HG03432 (cell line): ENCODE data around the gene LRRC27.
A peak's percentile ranks its signal among the peaks of the same experiment; 100 is the strongest.

Experiments used
- ATAC-seq: cut with Tn5 transposase; IDR thresholded peaks from one replicate; pipeline ENCODE4 v1.9.1; 2021; ENCODE audit warnings: mild to moderate bottlenecking, moderate library complexity; ENCODE audit not compliant: unreplicated experiment

The LRRC27 gene

GRCh38 chr10:132410779-132411532, 79.0 kb downstream of the LRRC27 start:
- ATAC-seq = no peak

GRCh38 chr10:132411561-132412253, 79.7 kb downstream of the LRRC27 start:
- ATAC-seq = no peak

- no peak for ATAC-seq
Observed at GRCh38 chr10:132412316-132413192, 80.6 kb downstream of the LRRC27 start.

GRCh38 chr10:132413226-132414205, 81.5 kb downstream of the LRRC27 start:
- ATAC-seq = no peak

GRCh38 chr10:132414402-132415016, 82.5 kb downstream of the LRRC27 start:
- no peak for ATAC-seq

- ATAC-seq = no peak
Observed at GRCh38 chr10:132415255-132415654, 83.3 kb downstream of the LRRC27 start.

GRCh38 chr10:132415956-132416355, 84.0 kb downstream of the LRRC27 start:
- ATAC-seq = no peak

- ATAC-seq = no peak
Observed at GRCh38 chr10:132416566-132417256, 84.7 kb downstream of the LRRC27 start.

- no peak for ATAC-seq
Observed at GRCh38 chr10:132417257-132417910, 85.4 kb downstream of the LRRC27 start.

- ATAC-seq = no peak
Observed at GRCh38 chr10:132417957-132418441, 86.0 kb downstream of the LRRC27 start.

GRCh38 chr10:132418527-132419416, 86.8 kb downstream of the LRRC27 start:
- ATAC-seq = no peak

GRCh38 chr10:132419538-132420468, 87.8 kb downstream of the LRRC27 start:
- ATAC-seq = no peak

- ATAC-seq = no peak
Observed at GRCh38 chr10:132420469-132420980, 88.5 kb downstream of the LRRC27 start.

GRCh38 chr10:132420981-132421846, 89.2 kb downstream of the LRRC27 start:
- ATAC-seq = peak; percentile 53
